Left ventricle myocardium inferior (tissue), 1 donor: Measurements from ENCODE around the gene CEP128. TPM values are rescaled to one million over a fixed set of nuclear protein-coding genes. Genes with fewer than 3 reads are reported as not detected.

Experiments used
- DNase-seq: peaks from one replicate; pipeline ENCODE4 v3.0.0-alpha.2; 2020
- H3K27ac ChIP-seq: fragments of 200-600 bp; replicated peaks from 2 replicates; pipeline ENCODE4 v1.8.0; 2021
- H3K27me3 ChIP-seq: fragments of 200-600 bp; 2 replicates; pipeline ENCODE4 v1.8.0; 2021; ENCODE audit warnings: low read depth
- H3K36me3 ChIP-seq: fragments of 200-600 bp; 2 replicates; pipeline ENCODE4 v1.8.0; 2021
- H3K4me1 ChIP-seq: fragments of 200-600 bp; 2 replicates; pipeline ENCODE4 v1.8.0; 2021
- H3K4me3 ChIP-seq: fragments of 200-600 bp; 2 replicates; pipeline ENCODE4 v1.8.0; 2021; ENCODE audit warnings: mild to moderate bottlenecking, moderate library complexity
- H3K9me3 ChIP-seq: fragments of 200-600 bp; replicated peaks from 2 replicates; pipeline ENCODE4 v1.8.0; 2021
- CTCF ChIP-seq: fragments of 200-600 bp; IDR thresholded peaks from 2 replicates; pipeline ENCODE4 v1.8.0; 2021; ENCODE audit warnings: antibody characterized with exemption, mild to moderate bottlenecking, borderline replicate concordance
- intact Hi-C: fragments of 100-400 bp; cut with micrococcal nuclease; formaldehyde crosslinking; loops from one replicate; pipeline ENCODE4 v1.11.0; 2022
- total RNA-seq: library from RNA; stranded (reverse); fragmentation: NEBNext Ultra II Directional; extraction: Animal tissue kit (Norgen Biotek cat#: 25700); gene quantifications from one replicate; pipeline ENCODE4 v1.2.1, GENCODE V29; 2021
- donor health status: DM: no; HTN: yes; CAD: no; lungs with severe emphysema.

The CEP128 gene
- total RNA-seq, 1 donor from 2014 or later = 2.3 TPM

DNA sequence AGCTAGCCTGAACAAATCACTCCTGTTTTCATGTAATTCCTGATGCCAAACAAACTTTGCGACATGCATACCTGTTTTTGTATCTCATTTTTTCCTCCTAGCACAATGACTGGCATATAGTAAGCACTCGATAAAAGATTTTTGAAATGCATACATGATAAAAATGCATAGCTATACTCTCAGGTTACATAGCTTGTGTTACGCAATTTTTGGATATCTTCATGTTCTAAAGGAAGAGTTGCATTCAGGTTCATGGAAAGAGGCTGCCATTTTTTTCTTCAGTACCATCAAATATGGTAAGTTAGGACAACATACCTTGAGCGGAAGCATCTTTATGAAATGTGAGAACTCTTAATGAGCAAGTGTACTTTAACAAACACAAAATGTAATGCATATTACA, 445.4 kb downstream of the CEP128 start:
- Histone ChIP-seq H3K27ac (no peak overlapping the region), H3K27me3 (no peaks in the 10 kb centered on the region), H3K4me1 (no peaks in the 10 kb centered on the region), H3K36me3 (no peaks in the 10 kb centered on the region), H3K9me3 (no peaks in the 10 kb centered on the region), H3K4me3 (no peak overlapping the region)
- no peak for TF ChIP-seq CTCF
- intact Hi-C loops = no loop called here
- no peak for DNase-seq

- H3K4me3 ChIP-seq = no peak overlapping the region
- no peak for TF ChIP-seq CTCF
- intact Hi-C loops = no loop called here
- no peaks in the 10 kb centered on the region for H3K9me3 ChIP-seq
- H3K27me3 ChIP-seq = no peaks in the 10 kb centered on the region
- DNase-seq = no peak
- no peaks in the 10 kb centered on the region for H3K36me3 ChIP-seq
- no peaks in the 10 kb centered on the region for H3K4me1 ChIP-seq
- H3K27ac ChIP-seq = peak overlapping the region; percentile 47
Measured at GRCh38 chr14:80494769-80495168, 446.8 kb downstream of the CEP128 start.

DNA sequence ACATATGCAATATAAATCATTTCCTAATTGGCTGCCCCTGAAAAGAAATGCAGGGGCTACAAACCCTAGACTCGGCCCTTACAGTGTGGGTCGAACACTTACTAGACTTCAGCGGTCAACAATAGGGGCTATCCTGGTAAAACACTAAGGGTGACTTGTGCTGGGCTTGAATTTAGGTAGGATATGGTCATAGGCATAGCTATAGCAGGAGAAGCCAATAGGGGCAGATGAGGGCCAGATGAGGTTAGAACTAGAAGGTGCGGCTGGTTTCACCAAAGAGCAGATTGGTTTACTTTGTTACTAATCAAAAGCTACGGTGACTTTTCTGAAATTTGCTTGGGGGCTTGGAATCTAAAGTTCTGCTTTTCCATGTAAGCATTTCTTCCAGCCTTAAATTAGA, 447.9 kb downstream of the CEP128 start:
- intact Hi-C loops = no loop called here
- Histone ChIP-seq H3K4me1 (no peaks in the 10 kb centered on the region), H3K9me3 (no peaks in the 10 kb centered on the region), H3K27me3 (no peaks in the 10 kb centered on the region), H3K4me3 (no peak overlapping the region), H3K27ac (peak overlapping the region; percentile 47), H3K36me3 (no peaks in the 10 kb centered on the region)
- TF ChIP-seq CTCF = no peak
- no peak for DNase-seq

DNA sequence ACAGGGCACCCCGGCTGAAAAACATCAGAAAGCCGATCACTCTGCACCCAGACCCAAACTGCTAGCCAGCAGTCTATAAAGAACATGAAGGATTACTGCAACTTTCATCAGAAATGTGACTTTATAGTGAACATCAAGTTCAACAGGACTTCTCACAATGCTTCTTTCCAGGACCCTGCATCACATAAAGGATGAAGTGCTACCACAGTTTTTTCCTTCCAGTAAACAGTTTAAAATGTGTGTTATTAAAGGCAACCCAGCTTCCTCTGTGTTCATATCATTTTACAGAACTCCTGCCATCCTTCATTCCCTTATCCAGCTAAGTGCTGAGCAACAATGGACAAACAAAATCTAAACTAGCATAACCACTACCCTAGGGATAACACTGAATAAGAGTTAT, 449.9 kb downstream of the CEP128 start:
- TF ChIP-seq CTCF = no peak
- intact Hi-C loops = no loop called here
- peak overlapping the region; percentile 61 for H3K27ac ChIP-seq

DNA sequence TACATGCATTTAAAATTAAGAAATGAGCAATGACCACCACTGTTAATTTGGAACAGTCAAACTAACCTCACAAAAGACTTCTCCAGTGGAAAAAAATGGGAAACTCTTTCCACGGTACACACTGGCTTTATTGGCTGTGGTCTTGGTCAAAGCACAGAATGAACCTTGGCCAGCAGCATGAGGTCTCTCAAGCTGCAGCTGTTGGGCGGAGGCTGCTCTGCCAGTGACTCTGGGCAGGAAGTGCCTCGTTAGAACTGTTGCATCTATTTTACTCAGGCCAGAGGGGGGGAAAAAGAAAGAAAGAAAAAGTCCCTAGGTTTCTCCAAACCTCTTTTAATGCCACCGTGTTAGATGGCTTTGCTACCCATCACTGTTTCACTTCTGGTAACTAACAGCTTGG, 450.4 kb downstream of the CEP128 start:
- intact Hi-C loops = no loop called here
- peak; percentile 68 for DNase-seq
- H3K27ac ChIP-seq = peak overlapping the region; percentile 61

More for the DNA sequence above, 449.9 kb downstream of the CEP128 start:
- DNase-seq = no peak
- no peaks in the 10 kb centered on the region for H3K36me3 ChIP-seq
- H3K9me3 ChIP-seq = no peaks in the 10 kb centered on the region
- no peak overlapping the region for H3K4me3 ChIP-seq
- H3K4me1 ChIP-seq = no peaks in the 10 kb centered on the region
- no peaks in the 10 kb centered on the region for H3K27me3 ChIP-seq

More for the DNA sequence above, 450.4 kb downstream of the CEP128 start:
- Histone ChIP-seq H3K4me3 (no peak overlapping the region), H3K36me3 (no peaks in the 10 kb centered on the region), H3K9me3 (no peaks in the 10 kb centered on the region), H3K4me1 (no peaks in the 10 kb centered on the region), H3K27me3 (no peaks in the 10 kb centered on the region)
- no peak for TF ChIP-seq CTCF
